Testis (tissue), 2 donors: Measurements from ENCODE around the gene DDAH1.

Experiments used
- POLR2A ChIP-seq: fragments of 450-650 bp; IDR thresholded peaks from one replicate; pipeline ENCODE4 v1.6.1; 2017; ENCODE audit warnings: antibody characterized with exemption, mild to moderate bottlenecking, moderate library complexity
- TF ChIP-seq, protein P1 (sequence below), 3 experiments: fragments of 450-650 bp in 2 of 3; fragments of 200-600 bp in 1 of 3; sonication (generic) in 1 of 3; IDR thresholded peaks; one replicate each; pipeline ENCODE4 v1.5.1; 2016 to 2019; ENCODE audit warnings: antibody characterized with exemption in 3 of 3, mild to moderate bottlenecking in 2 of 3, moderate library complexity in 1 of 3

DNA sequence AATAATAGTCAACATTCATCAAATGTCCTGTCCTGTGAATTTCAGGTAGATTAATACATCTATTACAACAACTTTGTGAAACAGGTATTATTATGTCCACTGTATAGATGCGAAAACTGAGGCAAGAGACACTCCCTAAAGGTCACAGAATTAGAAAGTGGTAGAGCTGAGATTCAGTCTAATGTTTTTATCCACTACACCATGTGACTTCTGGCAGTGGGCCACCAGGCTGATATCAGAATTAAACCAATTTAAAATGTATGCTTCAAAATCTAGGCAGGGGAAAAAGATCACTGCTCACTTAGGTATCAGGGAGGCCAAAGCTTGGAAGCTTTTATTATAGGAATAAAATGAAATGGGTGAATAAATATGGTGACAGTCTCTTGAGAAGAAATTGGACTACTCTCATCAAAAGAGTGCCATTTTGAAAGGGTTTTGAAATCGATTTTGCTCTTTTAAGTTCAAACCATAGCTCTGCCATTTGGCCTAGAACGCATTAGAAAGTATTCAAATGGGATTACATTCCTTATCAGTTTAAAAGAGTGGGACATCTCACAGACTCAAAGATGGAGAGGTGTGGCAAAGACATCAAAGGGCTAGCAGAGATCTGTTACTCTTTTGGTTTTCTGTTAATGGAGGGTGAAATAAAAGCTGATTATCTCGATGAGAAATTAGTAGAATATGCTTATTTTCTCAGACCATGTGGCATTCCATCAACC, 1.9 kb downstream of the DDAH1 start:
- TF ChIP-seq, protein P1, sequence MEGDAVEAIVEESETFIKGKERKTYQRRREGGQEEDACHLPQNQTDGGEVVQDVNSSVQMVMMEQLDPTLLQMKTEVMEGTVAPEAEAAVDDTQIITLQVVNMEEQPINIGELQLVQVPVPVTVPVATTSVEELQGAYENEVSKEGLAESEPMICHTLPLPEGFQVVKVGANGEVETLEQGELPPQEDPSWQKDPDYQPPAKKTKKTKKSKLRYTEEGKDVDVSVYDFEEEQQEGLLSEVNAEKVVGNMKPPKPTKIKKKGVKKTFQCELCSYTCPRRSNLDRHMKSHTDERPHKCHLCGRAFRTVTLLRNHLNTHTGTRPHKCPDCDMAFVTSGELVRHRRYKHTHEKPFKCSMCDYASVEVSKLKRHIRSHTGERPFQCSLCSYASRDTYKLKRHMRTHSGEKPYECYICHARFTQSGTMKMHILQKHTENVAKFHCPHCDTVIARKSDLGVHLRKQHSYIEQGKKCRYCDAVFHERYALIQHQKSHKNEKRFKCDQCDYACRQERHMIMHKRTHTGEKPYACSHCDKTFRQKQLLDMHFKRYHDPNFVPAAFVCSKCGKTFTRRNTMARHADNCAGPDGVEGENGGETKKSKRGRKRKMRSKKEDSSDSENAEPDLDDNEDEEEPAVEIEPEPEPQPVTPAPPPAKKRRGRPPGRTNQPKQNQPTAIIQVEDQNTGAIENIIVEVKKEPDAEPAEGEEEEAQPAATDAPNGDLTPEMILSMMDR (IDR thresholded peaks at IDR 0.05), result no peak
- no peak for TF ChIP-seq POLR2A
